Measurements from ENCODE around the gene MSMB. TPM values are rescaled to one million over a fixed set of nuclear protein-coding genes. Genes with fewer than 3 reads are reported as not detected.

MSMB gene
- polyA plus RNA-seq, 1 donor (not counting 4 experiments of a cell fraction or from before 2014, with no cell fraction given), result not detected

GRCh38 chr10:46052791-46053375 lies 6.8 kb upstream of the MSMB start:
- no peak overlapping the region for H2AFZ ChIP-seq (ENCODE audit: control insufficient read depth, low read length)

GRCh38 chr10:46052057-46052790 lies 6.2 kb upstream of the MSMB start:
- Histone ChIP-seq H3K9me1 (ENCODE audit: control insufficient read depth, extremely low read depth, insufficient read depth, low read length) (no peaks in the 10 kb centered on the region), H2AFZ (ENCODE audit: control insufficient read depth, low read length) (no peak overlapping the region), H3K27me3 (ENCODE audit: control insufficient read depth, extremely low read depth, insufficient read depth, low read length) (no peaks in the 10 kb centered on the region), H3K4me2 (ENCODE audit: control insufficient read depth, extremely low read depth, insufficient read depth, low read depth, low read length) (no peak overlapping the region), H3K4me1 (ENCODE audit: control insufficient read depth, extremely low read depth, insufficient read depth, low read length) (no peaks in the 10 kb centered on the region), H3K4me3 (ENCODE audit: control insufficient read depth in 2 of 3, extremely low read depth in 1 of 3, insufficient read depth in 2 of 3, low read depth in 1 of 3, low read length in 3 of 3) (no peak overlapping the region), H3K79me2 (ENCODE audit: control insufficient read depth, insufficient read depth, low read length) (no peaks in the 10 kb centered on the region), H3K36me3 (ENCODE audit: control insufficient read depth in 2 of 2, extremely low read depth in 1 of 2, insufficient read depth in 2 of 2, low read length in 2 of 2) (no peaks in the 10 kb centered on the region), H3K9me3 (ENCODE audit: control insufficient read depth, low read depth, low read length) (no peaks in the 10 kb centered on the region), H3K27ac (ENCODE audit: control insufficient read depth, insufficient read depth, low read length) (no peak overlapping the region), H4K20me1 (ENCODE audit: control insufficient read depth, extremely low read depth, insufficient read depth, low read length) (no peaks in the 10 kb centered on the region), H3K9ac (ENCODE audit: control insufficient read depth, extremely low read depth, insufficient read depth, low read length) (no peak overlapping the region)
- no peak for DNase-seq (ENCODE audit: low read depth, low spot score)
- dilution Hi-C loops (cut with MboI; ENCODE audit: extremely low pct_ligation_motif_present, low sequenced_read_pairs), result no loop called here
- no peak for TF ChIP-seq CTCF (optimal IDR thresholded peaks at IDR 0.05 in 1 of 3, IDR thresholded peaks at IDR 0.05 in 1 of 3, conservative IDR thresholded peaks at IDR 0.05 in 1 of 3; ENCODE audit: extremely low read depth in 1 of 3, insufficient read depth in 2 of 3, low read length in 3 of 3)
- TF ChIP-seq EZH2 (IDR thresholded peaks at IDR 0.05; ENCODE audit: low read length), result no peak
- FAIRE-seq, result no peak

More at GRCh38 chr10:46052791-46053375, 6.8 kb upstream of the MSMB start:
- Histone ChIP-seq H3K79me2 (ENCODE audit: control insufficient read depth, insufficient read depth, low read length) (no peaks in the 10 kb centered on the region), H3K4me1 (ENCODE audit: control insufficient read depth, extremely low read depth, insufficient read depth, low read length) (no peaks in the 10 kb centered on the region), H3K4me2 (ENCODE audit: control insufficient read depth, extremely low read depth, insufficient read depth, low read depth, low read length) (no peak overlapping the region), H3K9ac (ENCODE audit: control insufficient read depth, extremely low read depth, insufficient read depth, low read length) (no peak overlapping the region), H3K9me1 (ENCODE audit: control insufficient read depth, extremely low read depth, insufficient read depth, low read length) (no peaks in the 10 kb centered on the region), H3K36me3 (ENCODE audit: control insufficient read depth in 2 of 2, extremely low read depth in 1 of 2, insufficient read depth in 2 of 2, low read length in 2 of 2) (no peaks in the 10 kb centered on the region), H3K4me3 (ENCODE audit: control insufficient read depth in 2 of 3, extremely low read depth in 1 of 3, insufficient read depth in 2 of 3, low read depth in 1 of 3, low read length in 3 of 3) (no peak overlapping the region), H3K27me3 (ENCODE audit: control insufficient read depth, extremely low read depth, insufficient read depth, low read length) (no peaks in the 10 kb centered on the region), H3K27ac (ENCODE audit: control insufficient read depth, insufficient read depth, low read length) (no peak overlapping the region), H3K9me3 (ENCODE audit: control insufficient read depth, low read depth, low read length) (no peaks in the 10 kb centered on the region), H4K20me1 (ENCODE audit: control insufficient read depth, extremely low read depth, insufficient read depth, low read length) (no peaks in the 10 kb centered on the region)
- FAIRE-seq (no peak), DNase-seq (ENCODE audit: low read depth, low spot score) (no peak)
- dilution Hi-C loops (cut with MboI; ENCODE audit: extremely low pct_ligation_motif_present, low sequenced_read_pairs), result no loop called here
- TF ChIP-seq EZH2 (IDR thresholded peaks at IDR 0.05; ENCODE audit: low read length), result no peak
- TF ChIP-seq CTCF (optimal IDR thresholded peaks at IDR 0.05 in 1 of 3, IDR thresholded peaks at IDR 0.05 in 1 of 3, conservative IDR thresholded peaks at IDR 0.05 in 1 of 3; ENCODE audit: extremely low read depth in 1 of 3, insufficient read depth in 2 of 3, low read length in 3 of 3), result no peak
